Posterior cingulate gyrus (tissue), 11 donors: Measurements from ENCODE around the gene HDHD5.

Experiments
- DNase-seq, 10 donors: peaks; one replicate each; pipeline versions ENCODE4 v3.0.0 to v3.0.0-alpha.2; 2020 to 2021; ENCODE audit warnings: mixed read lengths in 3 of 10
- intact Hi-C: fragments of 100-400 bp; cut with DNase I; formaldehyde crosslinking; loops from one replicate; pipeline ENCODE4 v1.15.1; 2023

HDHD5 gene

GRCh38 chr22:17109113-17109865 lies 49.8 kb downstream of the HDHD5 start:
- peak in 2 of 10 donors; percentile 79 for DNase-seq
- intact Hi-C loops, result no loop called here

- DNase-seq, result peak in 2 of 10 donors; percentile 78 to 83
Measured at GRCh38 chr22:17108256-17109112, 50.6 kb downstream of the HDHD5 start.

GRCh38 chr22:17107547-17107810 lies 51.6 kb downstream of the HDHD5 start:
- intact Hi-C loops, result no loop called here
- DNase-seq, result no peak

More at GRCh38 chr22:17108256-17109112, 50.6 kb downstream of the HDHD5 start:
- intact Hi-C loops, result no loop called here

- peak in 2 of 10 donors; percentile 49 to 74 for DNase-seq
- intact Hi-C loops, result no loop called here
Measured at GRCh38 chr22:17106785-17107546, 52.1 kb downstream of the HDHD5 start.

- DNase-seq, result peak in 2 of 10 donors; percentile 30 to 77
- intact Hi-C loops, result no loop called here
Measured at GRCh38 chr22:17106161-17106784, 52.8 kb downstream of the HDHD5 start.

- peak in 2 of 10 donors; percentile 74 to 75 for DNase-seq
- intact Hi-C loops, result no loop called here
Measured at GRCh38 chr22:17105143-17106129, 53.6 kb downstream of the HDHD5 start.

GRCh38 chr22:17104336-17104935 lies 54.6 kb downstream of the HDHD5 start:
- intact Hi-C loops, result no loop called here
- DNase-seq, result peak in 2 of 10 donors; percentile 44 to 72

GRCh38 chr22:17103351-17103750 lies 55.7 kb downstream of the HDHD5 start:
- peak in 1 of 10 donors; percentile 64 for DNase-seq
- intact Hi-C loops, result no loop called here

- intact Hi-C loops, result no loop called here
- DNase-seq, result peak in 1 of 10 donors; percentile 7
Measured at GRCh38 chr22:17102297-17102667, 56.8 kb downstream of the HDHD5 start.

GRCh38 chr22:17101475-17102296 lies 57.4 kb downstream of the HDHD5 start:
- intact Hi-C loops, result no loop called here
- DNase-seq, result peak in 3 of 10 donors; percentile 52 to 88 (median 85)

GRCh38 chr22:17100621-17101020 lies 58.5 kb downstream of the HDHD5 start:
- DNase-seq, result peak in 2 of 10 donors; percentile 22 to 43
- intact Hi-C loops, result no loop called here

GRCh38 chr22:17098379-17098819 lies 60.7 kb downstream of the HDHD5 start:
- DNase-seq, result peak in 2 of 10 donors; percentile 35 to 79
- intact Hi-C loops, result no loop called here

GRCh38 chr22:17097701-17098100 lies 61.4 kb downstream of the HDHD5 start:
- intact Hi-C loops, result no loop called here
- peak in 2 of 10 donors; percentile 39 to 74 for DNase-seq

- DNase-seq, result peak in 1 of 10 donors; percentile 24
- intact Hi-C loops, result no loop called here
Measured at GRCh38 chr22:17097062-17097461, 62.0 kb downstream of the HDHD5 start.

GRCh38 chr22:17096071-17096470 lies 63.0 kb downstream of the HDHD5 start:
- DNase-seq, result peak in 2 of 10 donors; percentile 9 to 15
- intact Hi-C loops, result no loop called here

- DNase-seq, result peak in 2 of 10 donors; percentile 19 to 39
- intact Hi-C loops, result no loop called here
Measured at GRCh38 chr22:17095538-17095937, 63.5 kb downstream of the HDHD5 start.

GRCh38 chr22:17093081-17093480 lies 66.0 kb downstream of the HDHD5 start:
- DNase-seq, result peak in 2 of 10 donors; percentile 6 to 8
- intact Hi-C loops, result no loop called here

- intact Hi-C loops, result no loop called here
- peak in 2 of 10 donors; percentile 6 to 8 for DNase-seq
Measured at GRCh38 chr22:17091851-17092250, 67.2 kb downstream of the HDHD5 start.
